Neural cell (in vitro differentiated cells): Measurements from ENCODE around the gene CREBL2.

ENCODE experiments used
- CTCF ChIP-seq: fragments of 450-650 bp; IDR thresholded peaks from 2 replicates; pipeline ENCODE4 v1.5.1; 2014; ENCODE audit warnings: antibody characterized with exemption, mild to moderate bottlenecking, moderate library complexity; ENCODE audit not compliant: poor library complexity, severe bottlenecking
- EZH2 ChIP-seq: fragments of 200-600, 300-800 bp; shearing (Covaris generic), sonication (generic); IDR thresholded peaks from 2 replicates; pipeline ENCODE4 v1.6.1; 2014; ENCODE audit warnings: antibody characterized with exemption, low read length, borderline replicate concordance, mild to moderate bottlenecking; ENCODE audit not compliant: insufficient read depth, poor library complexity, severe bottlenecking

GRCh38 chr12:12636641-12637040 lies 25.0 kb downstream of the CREBL2 start:
- TF ChIP-seq EZH2 (no peak), CTCF (no peak)
